HepG2 (cell line): ENCODE data around the gene EXOC3L4. TPM values are rescaled to one million over a fixed set of nuclear protein-coding genes. Genes with fewer than 3 reads are reported as not detected.

Experiments
- ATAC-seq: fragments of 200-7000 bp; cut with Tn5 transposase; 3 replicates; pipeline ENCODE4 v1.9.1; 2020; ENCODE audit warnings: mild to moderate bottlenecking, moderate library complexity
- BruUV-seq: library from RNA; stranded (reverse); fragments of 400-500 nt; replicated peaks from 2 replicates; lab custom pipeline; 2021; lab: Mats Ljungman, UMichigan
- CTCF ChIA-PET: fragments of 300-600 bp; formaldehyde crosslinking; extraction: SDS; loops from one replicate; lab custom pipeline; 2021; ENCODE audit warnings: low total read pairs, inconsistent platforms, low intra/inter-chr PET ratio; lab: Yijun Ruan, JAX
- POLR2A ChIA-PET: fragments of 350-600 bp; sonication (Branson Sonifier 250); formaldehyde crosslinking; loops from one replicate; lab custom pipeline; 2020; ENCODE audit warnings: antibody characterized with exemption, inconsistent platforms; lab: Yijun Ruan, JAX
- DNase-seq: peaks from one replicate; pipeline ENCODE4 v3.0.0-alpha.2; 2015; ENCODE audit warnings: low spot score
- FAIRE-seq: peaks from 3 replicates; lab custom pipeline; 2011; peaks lifted over from hg19 to GRCh38; lab: Jason Lieb, UNC
- H2AFZ ChIP-seq: one replicate; pipeline ENCODE4 v1.6.1; 2011; ENCODE audit warnings: low read length, inconsistent platforms
- H3K27ac ChIP-seq: fragments of 300-600 bp; 3 replicates; pipeline ENCODE4 v1.8.0; 2011; ENCODE audit warnings: mixed run types, mild to moderate bottlenecking, mixed read lengths, low read length, inconsistent platforms; ENCODE audit not compliant: insufficient read depth; ENCODE audit errors: extremely low read length
- H3K27me3 ChIP-seq, 2 experiments: fragments of 200-600 bp in 1 of 2; 2 replicates in 1 of 2; 3 replicates in 1 of 2; pipeline versions ENCODE4 v1.6.0 to v1.8.0; 2011; ENCODE audit warnings: low read length in 2 of 2, mild to moderate bottlenecking in 2 of 2, moderate library complexity in 2 of 2, inconsistent platforms in 1 of 2; ENCODE audit not compliant: insufficient read depth in 2 of 2, control insufficient read depth in 1 of 2
- H3K36me3 ChIP-seq, 2 experiments: fragments of 200-600 bp in 1 of 2; replicated peaks in 1 of 2; 2 replicates in 1 of 2; 3 replicates in 1 of 2; pipeline versions ENCODE4 v1.5.1 to v1.8.0; 2011; ENCODE audit warnings: low read length in 2 of 2, inconsistent platforms in 1 of 2; ENCODE audit not compliant: insufficient read depth in 2 of 2, control insufficient read depth in 1 of 2
- H3K4me1 ChIP-seq: 2 replicates; pipeline ENCODE4 v1.5.1; 2012; ENCODE audit warnings: low read length, inconsistent platforms; ENCODE audit not compliant: insufficient read depth
- H3K4me2 ChIP-seq: 2 replicates; pipeline ENCODE4 v1.6.0; 2011; ENCODE audit warnings: low read depth, low read length, inconsistent platforms
- H3K4me3 ChIP-seq, 3 experiments: fragments of 200-600 bp in 1 of 3; sonication (generic), shearing (Covaris generic) in 1 of 3; replicated peaks in 1 of 3; 2 replicates each; pipeline ENCODE4 v1.5.1; 2011 to 2016; ENCODE audit warnings: low read length in 3 of 3, inconsistent platforms in 2 of 3, low read depth in 2 of 3, mild to moderate bottlenecking in 2 of 3, control low read depth in 1 of 3, mixed read lengths in 1 of 3; ENCODE audit not compliant: insufficient read depth in 1 of 3
- H3K79me2 ChIP-seq: one replicate; pipeline ENCODE4 v1.6.1; 2011; ENCODE audit warnings: low read length, inconsistent platforms; ENCODE audit not compliant: insufficient read depth
- H3K9ac ChIP-seq: 2 replicates; pipeline ENCODE4 v1.6.0; 2011; ENCODE audit warnings: mild to moderate bottlenecking, low read depth, low read length, inconsistent platforms; ENCODE audit not compliant: insufficient read depth
- H3K9me3 ChIP-seq: 2 replicates; pipeline ENCODE4 v1.5.1; 2012; ENCODE audit warnings: mild to moderate bottlenecking, low read length
- H4K20me1 ChIP-seq: 2 replicates; pipeline ENCODE4 v1.6.0; 2011; ENCODE audit warnings: inconsistent platforms, mild to moderate bottlenecking, low read length, moderate library complexity; ENCODE audit not compliant: insufficient read depth
- AKAP8 ChIP-seq: sonication (generic); formaldehyde crosslinking; IDR thresholded peaks from 2 replicates; pipeline ENCODE4 v1.5.1; 2020; ENCODE audit warnings: mild to moderate bottlenecking, missing genetic modification reagents
- GATAD2A ChIP-seq: IDR thresholded peaks from 2 replicates; pipeline ENCODE4 v1.6.1; 2016
- KDM6A ChIP-seq: IDR thresholded peaks from 2 replicates; pipeline ENCODE4 v1.6.1; 2016; ENCODE audit warnings: low read depth
- MAFF ChIP-seq: IDR thresholded peaks from 2 replicates; pipeline ENCODE4 v1.6.1; 2011; ENCODE audit warnings: low read depth, low read length, improper control_type of control experiment
- NONO ChIP-seq, 2 experiments: fragments of 450-650 bp in 1 of 2; sonication (generic) in 1 of 2; formaldehyde crosslinking in 1 of 2; IDR thresholded peaks in 1 of 2; conservative IDR thresholded peaks in 1 of 2; 2 replicates each; pipeline versions ENCODE4 v1.6.1 to v1.8.0; 2017 to 2022; ENCODE audit warnings: mild to moderate bottlenecking in 1 of 2, missing genetic modification reagents in 1 of 2, moderate library complexity in 1 of 2
- PHF8 ChIP-seq: sonication (generic); formaldehyde crosslinking; IDR thresholded peaks from 2 replicates; pipeline ENCODE4 v1.5.0; 2020; ENCODE audit warnings: missing genetic modification reagents
- POLR2AphosphoS5 ChIP-seq: IDR thresholded peaks from 2 replicates; pipeline ENCODE4 v1.6.1; 2012; ENCODE audit warnings: low read depth, low read length
- SKI ChIP-seq: fragments of 450-650 bp; IDR thresholded peaks from one replicate; pipeline ENCODE4 v1.6.1; 2018; ENCODE audit warnings: mild to moderate bottlenecking; ENCODE audit not compliant: partially characterized antibody
- TAF1 ChIP-seq: sonication (generic); formaldehyde crosslinking; IDR thresholded peaks from 2 replicates; pipeline ENCODE4 v1.4.0; 2020; ENCODE audit warnings: missing genetic modification reagents
- TOE1 ChIP-seq: sonication (generic); formaldehyde crosslinking; IDR thresholded peaks from 2 replicates; pipeline ENCODE4 v1.4.0; 2020; ENCODE audit warnings: mild to moderate bottlenecking, missing genetic modification reagents
- ZFY ChIP-seq: sonication (generic); formaldehyde crosslinking; IDR thresholded peaks from 2 replicates; pipeline ENCODE4 v1.4.0; 2020; ENCODE audit warnings: missing genetic modification reagents
- ZIK1 ChIP-seq: sonication (generic); formaldehyde crosslinking; IDR thresholded peaks from 2 replicates; pipeline ENCODE4 v1.5.0; 2020; ENCODE audit warnings: mild to moderate bottlenecking, low read depth, missing genetic modification reagents, borderline replicate concordance
- ZNF101 ChIP-seq: sonication (generic); formaldehyde crosslinking; IDR thresholded peaks from 2 replicates; pipeline ENCODE4 v1.4.0; 2020; ENCODE audit warnings: mild to moderate bottlenecking, low read depth, missing genetic modification reagents, borderline replicate concordance
- ZNF629 ChIP-seq: sonication (generic); formaldehyde crosslinking; conservative IDR thresholded peaks from 2 replicates; pipeline ENCODE4 v1.5.0; 2020; ENCODE audit warnings: missing genetic modification reagents
- ZNF724P ChIP-seq: sonication (generic); formaldehyde crosslinking; IDR thresholded peaks from 2 replicates; pipeline ENCODE4 v1.8.0; 2022; ENCODE audit warnings: missing genetic modification reagents, borderline replicate concordance
- ZNF768 ChIP-seq: sonication (generic); formaldehyde crosslinking; IDR thresholded peaks from 2 replicates; pipeline ENCODE4 v1.4.0; 2020; ENCODE audit warnings: missing genetic modification reagents
- WGBS: methylation state at CpG from one replicate; pipeline ENCODE4 v1.1.6; 2017; ENCODE audit warnings: low lambda C conversion rate; 5-methylcytosine and 5-hydroxymethylcytosine counted together
- in situ Hi-C: cut with HindIII; loops from 2 replicates; pipeline ENCODE4 v1.10.0; 2017; ENCODE audit warnings: low pct_unique_long_range_greater_than_20kb; ENCODE audit not compliant: extremely low pct_ligation_motif_present
- intact Hi-C: fragments of 100-400 bp; cut with micrococcal nuclease; formaldehyde crosslinking; loops from one replicate; pipeline ENCODE4 v1.10.0; 2022; ENCODE audit not compliant: unreplicated experiment
- polyA plus RNA-seq, 8 experiments: library from polyadenylated mRNA; depleted of rRNA in 3 of 8; stranded (reverse) in 7 of 8; unstranded in 1 of 8; fragments of >200 nt; fragmentation: Illumina TruSeq in 4 of 8; extraction: Trizol in 4 of 8; gene quantifications; 2 replicates each; pipeline versions ENCODE4 v1.2.1 to v1.2.3, GENCODE V29; 2011 to 2016; ENCODE audit warnings: low read depth in 4 of 8, missing spikeins in 1 of 8, mixed read lengths in 1 of 8; ENCODE audit not compliant: insufficient read depth in 1 of 8
- total RNA-seq, 5 experiments: library from RNA; depleted of rRNA; stranded (reverse); fragments of >200 nt; fragmentation: Illumina TruSeq; extraction: Trizol; gene quantifications; 2 replicates each; pipeline ENCODE4 v1.2.3, GENCODE V29; 2016; ENCODE audit warnings: low read depth in 1 of 5
- TF ChIP-seq, protein P1 (sequence below): sonication (generic); IDR thresholded peaks from 2 replicates; pipeline ENCODE4 v1.6.1; 2016; ENCODE audit warnings: low read depth, borderline replicate concordance
- TF ChIP-seq, protein P2 (sequence below): sonication (generic); formaldehyde crosslinking; IDR thresholded peaks from 2 replicates; pipeline ENCODE4 v1.5.1; 2020; ENCODE audit warnings: mild to moderate bottlenecking, missing genetic modification reagents, moderate library complexity

The EXOC3L4 gene
- total and polyA plus RNA-seq, 2 of the 13 experiments (the other 11 are each of a cell fraction or from before 2014, with no cell fraction given), result 11.8 to 27.0 TPM

DNA sequence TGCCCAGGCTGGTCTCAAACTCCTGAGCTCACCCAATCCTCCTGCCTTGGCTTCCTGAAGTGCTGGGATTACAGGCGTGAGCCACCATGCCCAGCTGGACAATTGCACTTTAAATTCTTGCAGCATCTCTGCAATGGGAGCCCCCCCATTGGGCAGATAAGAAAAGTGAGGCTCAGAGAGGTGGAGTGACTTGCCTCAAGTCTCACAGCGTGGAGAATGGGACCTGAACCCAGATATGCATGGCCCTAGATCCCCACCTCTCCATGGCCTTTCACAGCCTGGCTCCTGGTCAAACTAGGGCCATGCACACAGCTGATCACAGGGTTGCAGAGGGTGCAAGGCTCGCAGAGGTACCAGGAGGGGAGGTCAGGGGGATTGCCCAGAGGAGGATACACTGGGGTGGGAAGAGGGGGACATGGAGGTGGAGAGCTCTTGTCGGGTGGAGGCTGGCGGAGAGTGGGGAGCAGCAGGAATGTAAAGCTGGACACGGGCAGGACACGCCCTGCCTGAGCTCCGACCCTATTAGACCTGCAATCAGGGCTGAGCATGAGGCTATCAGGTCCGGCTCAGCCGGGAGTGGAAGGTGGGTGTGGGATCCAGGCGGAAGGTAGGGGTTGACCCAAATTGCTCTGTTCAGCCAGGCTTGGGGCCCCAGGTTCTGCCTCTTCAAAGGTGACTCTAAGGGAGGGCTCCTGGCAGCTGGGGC, 6.9 kb downstream of the EXOC3L4 start (continued):
- TF ChIP-seq, protein P1, sequence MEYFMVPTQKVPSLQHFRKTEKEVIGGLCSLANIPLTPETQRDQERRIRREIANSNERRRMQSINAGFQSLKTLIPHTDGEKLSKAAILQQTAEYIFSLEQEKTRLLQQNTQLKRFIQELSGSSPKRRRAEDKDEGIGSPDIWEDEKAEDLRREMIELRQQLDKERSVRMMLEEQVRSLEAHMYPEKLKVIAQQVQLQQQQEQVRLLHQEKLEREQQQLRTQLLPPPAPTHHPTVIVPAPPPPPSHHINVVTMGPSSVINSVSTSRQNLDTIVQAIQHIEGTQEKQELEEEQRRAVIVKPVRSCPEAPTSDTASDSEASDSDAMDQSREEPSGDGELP, result peak; percentile 48; the same call in 1 of the 2 replicates
- peak; percentile 79; the same call in 1 of the 2 replicates for TF ChIP-seq AKAP8 (CRISPR knock-in tag)
- TF ChIP-seq PHF8 (CRISPR knock-in tag), result 0 out of 2 replicates have a peak, but pooled peaks have one; percentile 20
- TF ChIP-seq ZNF101 (CRISPR knock-in tag), result no peak
- peak; percentile 27; the same call in 1 of the 2 replicates for TF ChIP-seq POLR2AphosphoS5
- 0 out of 2 replicates have a peak, but pooled peaks have one; percentile 22 for TF ChIP-seq ZNF629

- BruUV-seq, result no TSS peak
- peak overlapping the region in 1 of 3 experiments; percentile 73; a peak in 2 of 6 replicates for H3K4me3 ChIP-seq
- H3K36me3 ChIP-seq, result peaks cover 0 to 4% of the 10 kb centered on the region in 2 experiments; a peak in 2 of 5 replicates
- POLR2A ChIA-PET, result interaction anchor here (1.2 to 3.9 kb wide), 3 partner anchors 9 to 31 kb away, joined by 4 to 55 read pairs (median 26); no protein-coding TSS in a partner anchor
- WGBS, result 98% methylated on average over 69 of the region's 85 CpGs
- FAIRE-seq, result no peak
- intact Hi-C loops (loop anchor here (5.0 kb wide), 1 partner anchor 85 kb away; no protein-coding TSS in a partner anchor), in situ Hi-C loops (no loop called here)
- H3K9me3 ChIP-seq, result no peaks in the 10 kb centered on the region
- H2AFZ ChIP-seq, result no peak overlapping the region
- peak overlapping the region; percentile 99 for H3K27ac ChIP-seq
- H3K4me2 ChIP-seq, result peak overlapping the region; percentile 99
- peaks cover 87% of the 10 kb centered on the region for H3K4me1 ChIP-seq
- no peak for DNase-seq
- H3K79me2 ChIP-seq, result peaks cover 15% of the 10 kb centered on the region
- no peaks in the 10 kb centered on the region for H3K27me3 ChIP-seq
- ATAC-seq, result no peak
- peaks cover 15% of the 10 kb centered on the region for H4K20me1 ChIP-seq
- CTCF ChIA-PET, result no interaction called here
- H3K9ac ChIP-seq, result peak overlapping the region; percentile 87; the same call in 1 of the 2 replicates
- no peak for TF ChIP-seq KDM6A (CRISPR knock-in tag)
- TF ChIP-seq NONO (IDR thresholded peaks at IDR 0.05), result no peak
- no peak for TF ChIP-seq NONO (CRISPR knock-in tag; conservative IDR thresholded peaks at IDR 0.05)
- TF ChIP-seq SKI, result no peak
- TF ChIP-seq ZFY, result 0 out of 2 replicates have a peak, but pooled peaks have one; percentile 18
- no peak for TF ChIP-seq ZIK1 (CRISPR knock-in tag)
- no peak for TF ChIP-seq ZNF724P (CRISPR knock-in tag)
- TF ChIP-seq, protein P2, sequence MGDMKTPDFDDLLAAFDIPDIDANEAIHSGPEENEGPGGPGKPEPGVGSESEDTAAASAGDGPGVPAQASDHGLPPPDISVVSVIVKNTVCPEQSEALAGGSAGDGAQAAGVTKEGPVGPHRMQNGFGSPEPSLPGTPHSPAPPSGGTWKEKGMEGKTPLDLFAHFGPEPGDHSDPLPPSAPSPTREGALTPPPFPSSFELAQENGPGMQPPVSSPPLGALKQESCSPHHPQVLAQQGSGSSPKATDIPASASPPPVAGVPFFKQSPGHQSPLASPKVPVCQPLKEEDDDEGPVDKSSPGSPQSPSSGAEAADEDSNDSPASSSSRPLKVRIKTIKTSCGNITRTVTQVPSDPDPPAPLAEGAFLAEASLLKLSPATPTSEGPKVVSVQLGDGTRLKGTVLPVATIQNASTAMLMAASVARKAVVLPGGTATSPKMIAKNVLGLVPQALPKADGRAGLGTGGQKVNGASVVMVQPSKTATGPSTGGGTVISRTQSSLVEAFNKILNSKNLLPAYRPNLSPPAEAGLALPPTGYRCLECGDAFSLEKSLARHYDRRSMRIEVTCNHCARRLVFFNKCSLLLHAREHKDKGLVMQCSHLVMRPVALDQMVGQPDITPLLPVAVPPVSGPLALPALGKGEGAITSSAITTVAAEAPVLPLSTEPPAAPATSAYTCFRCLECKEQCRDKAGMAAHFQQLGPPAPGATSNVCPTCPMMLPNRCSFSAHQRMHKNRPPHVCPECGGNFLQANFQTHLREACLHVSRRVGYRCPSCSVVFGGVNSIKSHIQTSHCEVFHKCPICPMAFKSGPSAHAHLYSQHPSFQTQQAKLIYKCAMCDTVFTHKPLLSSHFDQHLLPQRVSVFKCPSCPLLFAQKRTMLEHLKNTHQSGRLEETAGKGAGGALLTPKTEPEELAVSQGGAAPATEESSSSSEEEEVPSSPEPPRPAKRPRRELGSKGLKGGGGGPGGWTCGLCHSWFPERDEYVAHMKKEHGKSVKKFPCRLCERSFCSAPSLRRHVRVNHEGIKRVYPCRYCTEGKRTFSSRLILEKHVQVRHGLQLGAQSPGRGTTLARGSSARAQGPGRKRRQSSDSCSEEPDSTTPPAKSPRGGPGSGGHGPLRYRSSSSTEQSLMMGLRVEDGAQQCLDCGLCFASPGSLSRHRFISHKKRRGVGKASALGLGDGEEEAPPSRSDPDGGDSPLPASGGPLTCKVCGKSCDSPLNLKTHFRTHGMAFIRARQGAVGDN (CRISPR knock-in tag), result peak; percentile 59
- TF ChIP-seq MAFF, result no peak
- no peak for TF ChIP-seq TOE1 (CRISPR knock-in tag)
- TF ChIP-seq ZNF768 (CRISPR knock-in tag), result no peak
- 0 out of 2 replicates have a peak, but pooled peaks have one; percentile 6 for TF ChIP-seq TAF1
- TF ChIP-seq GATAD2A (CRISPR knock-in tag), result no peak
These were observed 7.6 kb downstream of the EXOC3L4 start for GRCh38 chr14:103101963-103102688.
